ENCODE data around the gene CNKSR3.

DNA sequence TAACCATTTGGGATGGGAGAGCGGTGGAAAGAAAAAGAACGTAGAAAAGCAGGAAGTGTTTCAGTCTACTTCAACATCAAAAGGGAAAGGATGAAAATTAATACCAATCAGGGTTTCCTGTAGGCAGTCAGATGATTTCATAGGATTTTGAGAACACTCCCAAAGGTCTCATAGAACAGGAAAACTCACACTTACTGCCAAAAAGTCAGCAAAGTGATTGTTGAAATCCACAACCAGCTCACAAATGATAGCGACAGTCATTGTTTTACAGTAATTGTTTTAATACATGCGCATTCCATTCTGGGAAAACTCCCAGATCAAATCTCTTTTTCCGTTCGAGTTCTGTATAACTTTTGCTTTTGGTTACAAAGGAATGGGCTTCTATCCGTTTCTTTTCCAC, 5.3 kb upstream of the CNKSR3 start:
- TF ChIP-seq POLR2A (IDR thresholded peaks at IDR 0.05; ENCODE audit: low read depth, low read length) (no peak), POLR2AphosphoS5 (IDR thresholded peaks at IDR 0.05; ENCODE audit: low read depth, low read length) (no peak), TAF1 (IDR thresholded peaks at IDR 0.05; ENCODE audit: borderline replicate concordance, low read depth, low read length) (no peak)
